Astrocyte (in vitro differentiated cells and primary cell): Measurements from ENCODE around the gene ERCC6L2. TPM values are rescaled to one million over a fixed set of nuclear protein-coding genes. Genes with fewer than 3 reads are reported as not detected.
A peak's percentile ranks its signal among the peaks of the same experiment; 100 is the strongest.

Experiments
- DNase-seq: peaks from one replicate; pipeline ENCODE4 v3.0.0-alpha.2; 2010; ENCODE audit warnings: low read depth
- FAIRE-seq: peaks from 2 replicates; lab custom pipeline; 2011; peaks lifted over from hg19 to GRCh38; lab: Jason Lieb, UNC
- H2AFZ ChIP-seq: 2 replicates; pipeline ENCODE4 v1.6.0; 2012; ENCODE audit warnings: low read depth, low read length, inconsistent platforms
- H3K27ac ChIP-seq: 2 replicates; pipeline ENCODE4 v1.5.1; 2011; ENCODE audit warnings: low read depth, low read length, inconsistent platforms
- H3K27me3 ChIP-seq: 2 replicates; pipeline ENCODE4 v1.6.0; 2011; ENCODE audit warnings: low read length, inconsistent platforms; ENCODE audit not compliant: insufficient read depth
- H3K36me3 ChIP-seq: 2 replicates; pipeline ENCODE4 v1.5.1; 2011; ENCODE audit warnings: low read length, inconsistent platforms; ENCODE audit not compliant: insufficient read depth
- H3K4me1 ChIP-seq: 2 replicates; pipeline ENCODE4 v1.5.1; 2011; ENCODE audit warnings: low read length, inconsistent platforms; ENCODE audit not compliant: insufficient read depth
- H3K4me2 ChIP-seq: 2 replicates; pipeline ENCODE4 v1.6.0; 2012; ENCODE audit warnings: low read length, inconsistent platforms
- H3K4me3 ChIP-seq: 2 replicates; pipeline ENCODE4 v1.5.1; 2011; ENCODE audit warnings: low read depth, mild to moderate bottlenecking, low read length, inconsistent platforms; ENCODE audit not compliant: insufficient read depth
- H3K79me2 ChIP-seq: 2 replicates; pipeline ENCODE4 v1.6.0; 2012; ENCODE audit warnings: mild to moderate bottlenecking, low read length, inconsistent platforms; ENCODE audit not compliant: insufficient read depth
- H3K9ac ChIP-seq: 2 replicates; pipeline ENCODE4 v1.6.0; 2012; ENCODE audit warnings: mild to moderate bottlenecking, low read length, inconsistent platforms
- H3K9me3 ChIP-seq: 2 replicates; pipeline ENCODE4 v1.5.1; 2012; ENCODE audit warnings: low read depth, mild to moderate bottlenecking, low read length, inconsistent platforms; ENCODE audit not compliant: insufficient read depth
- H4K20me1 ChIP-seq: 2 replicates; pipeline ENCODE4 v1.6.0; 2012; ENCODE audit warnings: low read length, inconsistent platforms; ENCODE audit not compliant: insufficient read depth
- H3K27ac Mint-ChIP-seq: one replicate; pipeline ENCODE4 v1.8.0; 2021; ENCODE audit warnings: mild to moderate bottlenecking, mixed read lengths; ENCODE audit not compliant: unreplicated experiment
- H3K27me3 Mint-ChIP-seq: one replicate; pipeline ENCODE4 v1.8.0; 2021; ENCODE audit warnings: low read depth, mixed read lengths; ENCODE audit not compliant: unreplicated experiment
- H3K36me3 Mint-ChIP-seq: one replicate; pipeline ENCODE4 v1.8.0; 2021; ENCODE audit warnings: low read depth, mixed read lengths; ENCODE audit not compliant: unreplicated experiment
- H3K4me1 Mint-ChIP-seq: one replicate; pipeline ENCODE4 v1.8.0; 2021; ENCODE audit warnings: low read depth, mixed read lengths; ENCODE audit not compliant: unreplicated experiment
- H3K4me3 Mint-ChIP-seq: one replicate; pipeline ENCODE4 v1.8.0; 2021; ENCODE audit warnings: mild to moderate bottlenecking, moderate library complexity, mixed read lengths; ENCODE audit not compliant: unreplicated experiment
- H3K9me3 Mint-ChIP-seq: one replicate; pipeline ENCODE4 v1.8.0; 2021; ENCODE audit warnings: mild to moderate bottlenecking, mixed read lengths; ENCODE audit not compliant: unreplicated experiment
- EZH2 ChIP-seq: IDR thresholded peaks from 2 replicates; pipeline ENCODE4 v1.6.1; 2012; ENCODE audit warnings: mild to moderate bottlenecking, low read length, inconsistent platforms; ENCODE audit not compliant: insufficient read depth
- total RNA-seq: library from RNA; stranded (reverse); gene quantifications from 2 replicates; pipeline ENCODE4 v1.2.1, GENCODE V29; 2021
- TF ChIP-seq, protein P1 (sequence below): IDR thresholded peaks from 2 replicates; pipeline ENCODE4 v1.5.1; 2011; ENCODE audit warnings: low read depth, mild to moderate bottlenecking, inconsistent platforms, low read length, moderate library complexity; ENCODE audit not compliant: insufficient read depth

The ERCC6L2 gene
- total RNA-seq, 1 donor from 2014 or later, result 31.9 TPM

DNA sequence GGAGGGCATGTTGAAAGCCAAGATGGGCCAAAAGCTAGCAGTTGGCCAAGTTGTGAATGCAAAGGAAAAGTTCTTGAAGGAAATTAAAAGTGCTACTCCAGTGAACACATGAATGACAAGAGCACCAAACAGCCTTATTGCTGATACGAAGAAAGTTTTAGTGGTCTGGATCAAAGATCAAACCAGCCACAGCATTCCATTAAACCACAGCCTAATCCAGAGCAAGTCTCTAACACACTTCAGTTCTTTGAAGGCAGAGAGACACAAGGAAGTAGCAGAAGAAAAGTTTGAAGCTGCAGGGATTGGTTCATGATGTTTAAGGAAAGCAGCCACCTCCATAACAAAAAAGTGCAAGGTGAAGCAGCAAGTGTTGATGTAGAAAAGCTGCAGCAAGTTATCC lies 71.6 kb downstream of the ERCC6L2 start:
- FAIRE-seq (no peak), DNase-seq (peak; percentile 22)
- no peaks in the 10 kb centered on the region for H3K27me3 ChIP-seq
- no peak overlapping the region for H3K4me3 ChIP-seq
- H4K20me1 ChIP-seq, result no peaks in the 10 kb centered on the region
- H3K4me2 ChIP-seq, result no peak overlapping the region
- peaks cover 15% of the 10 kb centered on the region for H3K36me3 ChIP-seq
- no peak overlapping the region for H3K27ac ChIP-seq
- no peak overlapping the region for H3K9ac ChIP-seq
- Mint-ChIP-seq H3K9me3 (peaks cover 25% of the 10 kb centered on the region), H3K27ac (no peak overlapping the region), H3K4me1 (no peaks in the 10 kb centered on the region), H3K4me3 (no peak overlapping the region), H3K36me3 (peaks cover 60% of the 10 kb centered on the region), H3K27me3 (no peaks in the 10 kb centered on the region)
- no peaks in the 10 kb centered on the region for H3K4me1 ChIP-seq
- TF ChIP-seq, protein P1, sequence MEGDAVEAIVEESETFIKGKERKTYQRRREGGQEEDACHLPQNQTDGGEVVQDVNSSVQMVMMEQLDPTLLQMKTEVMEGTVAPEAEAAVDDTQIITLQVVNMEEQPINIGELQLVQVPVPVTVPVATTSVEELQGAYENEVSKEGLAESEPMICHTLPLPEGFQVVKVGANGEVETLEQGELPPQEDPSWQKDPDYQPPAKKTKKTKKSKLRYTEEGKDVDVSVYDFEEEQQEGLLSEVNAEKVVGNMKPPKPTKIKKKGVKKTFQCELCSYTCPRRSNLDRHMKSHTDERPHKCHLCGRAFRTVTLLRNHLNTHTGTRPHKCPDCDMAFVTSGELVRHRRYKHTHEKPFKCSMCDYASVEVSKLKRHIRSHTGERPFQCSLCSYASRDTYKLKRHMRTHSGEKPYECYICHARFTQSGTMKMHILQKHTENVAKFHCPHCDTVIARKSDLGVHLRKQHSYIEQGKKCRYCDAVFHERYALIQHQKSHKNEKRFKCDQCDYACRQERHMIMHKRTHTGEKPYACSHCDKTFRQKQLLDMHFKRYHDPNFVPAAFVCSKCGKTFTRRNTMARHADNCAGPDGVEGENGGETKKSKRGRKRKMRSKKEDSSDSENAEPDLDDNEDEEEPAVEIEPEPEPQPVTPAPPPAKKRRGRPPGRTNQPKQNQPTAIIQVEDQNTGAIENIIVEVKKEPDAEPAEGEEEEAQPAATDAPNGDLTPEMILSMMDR, result no peak
- TF ChIP-seq EZH2, result no peak
- H3K79me2 ChIP-seq, result no peaks in the 10 kb centered on the region
- peaks cover 8% of the 10 kb centered on the region for H3K9me3 ChIP-seq
- H2AFZ ChIP-seq, result no peak overlapping the region

DNA sequence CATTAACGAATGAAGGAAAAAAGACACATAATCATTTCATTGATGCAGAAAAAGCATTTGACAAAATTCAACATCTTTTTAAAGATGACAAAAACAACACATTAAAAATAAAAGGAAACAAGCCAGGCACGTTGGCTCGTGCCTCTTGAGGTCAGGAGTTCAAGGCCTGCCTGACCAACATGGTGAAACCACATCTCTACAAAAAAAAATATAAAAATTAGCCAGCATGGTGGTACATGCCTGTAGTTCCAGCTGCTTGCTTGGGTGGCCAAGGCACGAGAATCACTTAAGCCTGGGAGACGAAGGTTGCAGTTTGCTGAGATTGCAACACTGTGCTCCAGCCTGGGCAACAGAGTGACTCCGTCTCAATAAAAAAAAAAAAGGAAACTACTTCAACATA lies 77.0 kb downstream of the ERCC6L2 start:
- no peak for TF ChIP-seq EZH2
- TF ChIP-seq, protein P1, result no peak
- no peaks in the 10 kb centered on the region for H3K27me3 ChIP-seq
- Mint-ChIP-seq H3K4me3 (no peak overlapping the region), H3K27ac (no peak overlapping the region), H3K4me1 (no peaks in the 10 kb centered on the region), H3K27me3 (no peaks in the 10 kb centered on the region), H3K36me3 (peaks cover 39% of the 10 kb centered on the region), H3K9me3 (peaks cover 20% of the 10 kb centered on the region)
- H3K27ac ChIP-seq, result no peak overlapping the region
- H3K9me3 ChIP-seq, result peaks cover under 1% of the 10 kb centered on the region
- no peak overlapping the region for H3K4me3 ChIP-seq
- FAIRE-seq, result no peak
- H3K79me2 ChIP-seq, result no peaks in the 10 kb centered on the region
- peaks cover 4% of the 10 kb centered on the region for H3K36me3 ChIP-seq
- no peak for DNase-seq
- no peak overlapping the region for H3K4me2 ChIP-seq
- H4K20me1 ChIP-seq, result no peaks in the 10 kb centered on the region
- H3K4me1 ChIP-seq, result no peaks in the 10 kb centered on the region
- no peak overlapping the region for H2AFZ ChIP-seq
- no peak overlapping the region for H3K9ac ChIP-seq

DNA sequence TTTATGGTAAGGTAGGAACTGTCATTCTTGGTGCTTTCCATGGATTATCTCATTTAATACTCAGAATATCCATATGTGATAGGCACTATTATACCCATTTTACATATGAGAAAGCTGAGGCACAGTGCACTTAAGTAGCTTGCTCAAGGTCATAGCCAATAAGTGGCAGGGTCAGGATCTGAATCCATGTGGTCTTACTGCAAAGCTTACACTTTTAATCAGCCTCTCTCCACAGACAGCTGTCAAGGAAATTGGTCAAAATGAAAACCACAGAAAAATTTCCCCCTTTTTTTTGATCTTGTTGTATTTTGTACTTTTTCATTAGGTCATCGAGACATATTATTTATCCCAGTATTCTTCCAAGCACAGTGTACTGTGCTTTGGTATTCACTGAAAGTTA lies 78.5 kb downstream of the ERCC6L2 start:
- TF ChIP-seq, protein P1, result no peak
- TF ChIP-seq EZH2, result no peak
- H3K27ac Mint-ChIP-seq, result no peak overlapping the region
- Histone ChIP-seq H3K9ac (no peak overlapping the region), H3K27me3 (no peaks in the 10 kb centered on the region), H3K4me2 (no peak overlapping the region), H3K79me2 (no peaks in the 10 kb centered on the region), H4K20me1 (no peaks in the 10 kb centered on the region), H3K27ac (no peak overlapping the region), H3K4me3 (no peak overlapping the region), H3K9me3 (no peaks in the 10 kb centered on the region), H3K4me1 (no peaks in the 10 kb centered on the region), H2AFZ (no peak overlapping the region), H3K36me3 (peaks cover 4% of the 10 kb centered on the region)
- no peaks in the 10 kb centered on the region for H3K4me1 Mint-ChIP-seq
- H3K9me3 Mint-ChIP-seq, result peaks cover 15% of the 10 kb centered on the region
- no peak overlapping the region for H3K4me3 Mint-ChIP-seq
- DNase-seq, result no peak
- H3K27me3 Mint-ChIP-seq, result no peaks in the 10 kb centered on the region
- peaks cover 32% of the 10 kb centered on the region for H3K36me3 Mint-ChIP-seq
- FAIRE-seq, result no peak
